ENCODE results near the gene OR51V1.

OR51V1 gene

DNA sequence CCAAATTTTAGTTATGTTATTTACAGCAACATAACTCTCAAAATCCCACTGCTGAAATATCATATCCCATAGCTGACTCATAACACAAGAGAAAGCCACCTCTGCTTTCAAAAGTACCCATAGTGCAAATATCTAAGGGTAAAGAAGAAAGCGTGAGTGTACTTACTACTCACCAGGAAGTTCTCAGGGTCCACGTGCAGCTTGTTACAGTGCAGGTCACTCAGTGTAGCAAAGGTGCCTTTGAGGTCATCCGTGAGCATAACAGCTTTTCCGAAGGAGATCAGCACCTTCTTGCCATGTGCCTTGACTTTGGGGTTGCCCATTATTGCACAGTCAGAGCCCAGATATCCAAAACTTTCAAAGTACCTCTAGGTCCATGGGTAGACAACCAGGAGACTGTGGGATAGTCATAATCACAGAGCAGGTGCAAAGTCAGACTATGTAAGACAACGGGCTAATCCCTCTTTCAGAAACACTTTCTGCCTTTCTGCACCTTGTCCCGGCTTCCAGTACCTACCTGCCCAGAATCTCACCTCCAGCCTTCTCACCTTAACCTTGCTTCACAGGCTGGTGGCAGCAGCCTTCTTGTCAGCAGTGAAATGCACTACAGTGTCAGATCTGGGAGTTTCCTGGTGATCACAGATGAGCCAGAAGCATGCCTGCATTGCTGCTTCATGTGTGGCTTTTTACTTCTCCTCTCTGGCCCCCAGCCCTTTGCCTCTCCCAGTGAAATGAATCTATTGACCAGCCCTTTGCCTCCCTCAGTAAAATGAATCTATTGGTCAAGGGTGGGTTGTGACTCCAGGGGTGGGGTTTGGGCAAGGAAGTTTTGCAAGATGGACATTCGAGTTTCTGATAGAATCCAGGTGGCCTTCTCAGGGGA lies 42.7 kb upstream of the OR51V1 start:
- H3K9me2 ChIP-seq (ENCODE audit: low read depth, low read length) = no peaks in the 10 kb centered on the region
- H3K36me3 ChIP-seq (ENCODE audit: insufficient read depth, low read length) = no peaks in the 10 kb centered on the region
- H3K9me3 ChIP-seq (ENCODE audit: low read length) = no peaks in the 10 kb centered on the region
- H4K20me1 ChIP-seq (ENCODE audit: insufficient read depth, low read length) = no peaks in the 10 kb centered on the region
- H3K4me2 ChIP-seq (ENCODE audit: low read length) = no peak overlapping the region
- H3K27me3 ChIP-seq (ENCODE audit: insufficient read depth, low read length) = no peaks in the 10 kb centered on the region
- no peaks in the 10 kb centered on the region for H3F3A ChIP-seq (ENCODE audit: insufficient read depth, low read length)
- no peak overlapping the region for H3K4me3 ChIP-seq (ENCODE audit: low read depth, low read length, poor library complexity, severe bottlenecking)
- H3K4me1 ChIP-seq (ENCODE audit: insufficient read depth, low read length, severe bottlenecking) = no peaks in the 10 kb centered on the region
- no peak overlapping the region for H3K9ac ChIP-seq (ENCODE audit: low read length)
- H2AFZ ChIP-seq (ENCODE audit: low read length) = no peak overlapping the region
- no peaks in the 10 kb centered on the region for H3K79me2 ChIP-seq (ENCODE audit: insufficient read depth, low read length)
- no peak overlapping the region for H3K27ac ChIP-seq (ENCODE audit: low read depth, low read length, poor library complexity, severe bottlenecking)
- no peak for TF ChIP-seq EZH2 (IDR thresholded peaks at IDR 0.05; ENCODE audit: borderline replicate concordance, low read length)
- TF ChIP-seq, protein P1, sequence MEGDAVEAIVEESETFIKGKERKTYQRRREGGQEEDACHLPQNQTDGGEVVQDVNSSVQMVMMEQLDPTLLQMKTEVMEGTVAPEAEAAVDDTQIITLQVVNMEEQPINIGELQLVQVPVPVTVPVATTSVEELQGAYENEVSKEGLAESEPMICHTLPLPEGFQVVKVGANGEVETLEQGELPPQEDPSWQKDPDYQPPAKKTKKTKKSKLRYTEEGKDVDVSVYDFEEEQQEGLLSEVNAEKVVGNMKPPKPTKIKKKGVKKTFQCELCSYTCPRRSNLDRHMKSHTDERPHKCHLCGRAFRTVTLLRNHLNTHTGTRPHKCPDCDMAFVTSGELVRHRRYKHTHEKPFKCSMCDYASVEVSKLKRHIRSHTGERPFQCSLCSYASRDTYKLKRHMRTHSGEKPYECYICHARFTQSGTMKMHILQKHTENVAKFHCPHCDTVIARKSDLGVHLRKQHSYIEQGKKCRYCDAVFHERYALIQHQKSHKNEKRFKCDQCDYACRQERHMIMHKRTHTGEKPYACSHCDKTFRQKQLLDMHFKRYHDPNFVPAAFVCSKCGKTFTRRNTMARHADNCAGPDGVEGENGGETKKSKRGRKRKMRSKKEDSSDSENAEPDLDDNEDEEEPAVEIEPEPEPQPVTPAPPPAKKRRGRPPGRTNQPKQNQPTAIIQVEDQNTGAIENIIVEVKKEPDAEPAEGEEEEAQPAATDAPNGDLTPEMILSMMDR (IDR thresholded peaks at IDR 0.05; ENCODE audit: low read length) = no peak

DNA sequence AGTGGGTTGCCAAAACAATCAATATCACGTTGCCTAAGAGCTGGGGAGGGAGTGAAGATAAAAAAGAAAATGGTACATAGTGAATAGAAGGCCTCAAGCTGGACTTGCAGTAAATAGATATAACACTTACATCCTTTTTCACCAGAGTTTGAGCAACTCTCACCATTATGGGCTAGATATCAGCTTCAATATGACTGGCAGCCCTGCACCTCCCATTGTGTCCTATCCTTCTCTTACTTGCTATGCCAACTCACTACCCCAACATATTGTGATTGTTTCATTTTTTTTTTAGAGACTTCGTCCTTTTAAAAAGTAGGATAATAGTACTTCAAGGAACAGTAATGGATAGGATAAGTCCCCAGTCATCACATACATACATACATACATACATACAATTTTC lies 41.7 kb upstream of the OR51V1 start:
- Histone ChIP-seq H3K27ac (ENCODE audit: low read depth, low read length, poor library complexity, severe bottlenecking) (no peak overlapping the region), H3K36me3 (ENCODE audit: insufficient read depth, low read length) (no peaks in the 10 kb centered on the region), H3K9me2 (ENCODE audit: low read depth, low read length) (no peaks in the 10 kb centered on the region), H3K4me2 (ENCODE audit: low read length) (no peak overlapping the region), H3K79me2 (ENCODE audit: insufficient read depth, low read length) (no peaks in the 10 kb centered on the region), H3K4me1 (ENCODE audit: insufficient read depth, low read length, severe bottlenecking) (no peaks in the 10 kb centered on the region), H4K20me1 (ENCODE audit: insufficient read depth, low read length) (no peaks in the 10 kb centered on the region), H3F3A (ENCODE audit: insufficient read depth, low read length) (no peaks in the 10 kb centered on the region), H3K9me3 (ENCODE audit: low read length) (no peaks in the 10 kb centered on the region), H3K4me3 (ENCODE audit: low read depth, low read length, poor library complexity, severe bottlenecking) (no peak overlapping the region), H3K27me3 (ENCODE audit: insufficient read depth, low read length) (no peaks in the 10 kb centered on the region), H2AFZ (ENCODE audit: low read length) (no peak overlapping the region), H3K9ac (ENCODE audit: low read length) (no peak overlapping the region)
- TF ChIP-seq, protein P1 (IDR thresholded peaks at IDR 0.05; ENCODE audit: low read length) = no peak
- TF ChIP-seq EZH2 (IDR thresholded peaks at IDR 0.05; ENCODE audit: borderline replicate concordance, low read length) = no peak

DNA sequence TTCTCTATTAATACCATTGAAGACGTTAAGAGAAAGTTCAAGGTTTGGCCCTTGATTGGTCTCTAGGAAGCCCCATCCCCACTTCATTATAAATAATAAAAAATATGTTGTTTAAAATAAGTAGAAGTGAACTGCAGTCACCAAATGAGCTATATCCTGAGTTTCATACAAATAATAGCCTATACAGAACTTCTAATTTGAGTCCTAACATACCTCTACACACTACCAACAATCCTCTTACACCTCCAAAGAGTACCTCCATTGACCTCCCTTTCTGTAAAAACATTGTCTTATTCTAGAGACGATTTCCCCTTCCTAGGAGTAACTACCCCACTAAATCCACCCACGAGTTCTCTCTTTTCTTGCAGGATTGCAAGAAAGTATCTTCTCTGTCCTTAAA lies 41.0 kb upstream of the OR51V1 start:
- Histone ChIP-seq H3F3A (ENCODE audit: insufficient read depth, low read length) (no peaks in the 10 kb centered on the region), H3K9me3 (ENCODE audit: low read length) (no peaks in the 10 kb centered on the region), H3K9ac (ENCODE audit: low read length) (no peak overlapping the region), H2AFZ (ENCODE audit: low read length) (no peak overlapping the region), H4K20me1 (ENCODE audit: insufficient read depth, low read length) (no peaks in the 10 kb centered on the region), H3K79me2 (ENCODE audit: insufficient read depth, low read length) (no peaks in the 10 kb centered on the region), H3K4me2 (ENCODE audit: low read length) (no peak overlapping the region), H3K4me1 (ENCODE audit: insufficient read depth, low read length, severe bottlenecking) (no peaks in the 10 kb centered on the region), H3K27ac (ENCODE audit: low read depth, low read length, poor library complexity, severe bottlenecking) (no peak overlapping the region), H3K4me3 (ENCODE audit: low read depth, low read length, poor library complexity, severe bottlenecking) (no peak overlapping the region), H3K36me3 (ENCODE audit: insufficient read depth, low read length) (no peaks in the 10 kb centered on the region), H3K27me3 (ENCODE audit: insufficient read depth, low read length) (no peaks in the 10 kb centered on the region), H3K9me2 (ENCODE audit: low read depth, low read length) (no peaks in the 10 kb centered on the region)
- TF ChIP-seq, protein P1 (IDR thresholded peaks at IDR 0.05; ENCODE audit: low read length) = no peak
- TF ChIP-seq EZH2 (IDR thresholded peaks at IDR 0.05; ENCODE audit: borderline replicate concordance, low read length) = no peak
